Suprapubic skin (tissue), 4 donors: Measurements from ENCODE around the gene MAST4. TPM values are rescaled to one million over a fixed set of nuclear protein-coding genes. Genes with fewer than 3 reads are reported as not detected.

Experiments used
- DNase-seq, 2 donors: peaks; one replicate each; pipeline ENCODE4 v3.0.0-alpha.2; 2019; ENCODE audit warnings: low spot score in 2 of 2
- H3K27ac ChIP-seq: fragments of 200-600 bp; sonication (generic); one replicate; pipeline ENCODE4 v1.5.1; 2019
- H3K27me3 ChIP-seq: fragments of 200-600 bp; sonication (generic); one replicate; pipeline ENCODE4 v1.5.1; 2019
- H3K36me3 ChIP-seq: fragments of 200-600 bp; sonication (generic); one replicate; pipeline ENCODE4 v1.5.1; 2019
- H3K4me1 ChIP-seq: fragments of 200-600 bp; sonication (generic); one replicate; pipeline ENCODE4 v1.5.1; 2019
- H3K4me3 ChIP-seq: fragments of 200-600 bp; sonication (generic); one replicate; pipeline ENCODE4 v1.5.1; 2019; ENCODE audit warnings: mild to moderate bottlenecking
- H3K9me3 ChIP-seq: fragments of 200-600 bp; sonication (generic); one replicate; pipeline ENCODE4 v1.5.1; 2019
- EP300 ChIP-seq: sonication (generic); formaldehyde crosslinking; IDR thresholded peaks from one replicate; pipeline ENCODE4 v1.6.1; 2017; ENCODE audit warnings: antibody characterized with exemption
- POLR2A ChIP-seq, 2 donors: fragments of 450-650 bp; IDR thresholded peaks; one replicate each; pipeline ENCODE4 v1.6.1; 2017; ENCODE audit warnings: antibody characterized with exemption in 2 of 2, mild to moderate bottlenecking in 2 of 2, moderate library complexity in 2 of 2
- POLR2AphosphoS5 ChIP-seq, 3 donors: sonication (generic); formaldehyde crosslinking; IDR thresholded peaks; one replicate each; pipeline ENCODE4 v1.6.1; 2017; ENCODE audit warnings: antibody characterized with exemption in 3 of 3
- WGBS: methylation state at CpG from one replicate; pipeline ENCODE4 v1.1.5; 2018; 5-methylcytosine and 5-hydroxymethylcytosine counted together
- total RNA-seq, 4 donors: library from RNA; depleted of rRNA; stranded (reverse); fragments of >200 nt; gene quantifications; one replicate each; pipeline ENCODE4 v1.1.0, GENCODE V29; 2016
- TF ChIP-seq, protein P1 (sequence below), 2 donors: fragments of 200-600 bp in 1 of 2; fragments of 450-650 bp in 1 of 2; sonication (generic) in 1 of 2; IDR thresholded peaks; one replicate each; pipeline ENCODE4 v1.5.1; 2016 to 2019; ENCODE audit warnings: antibody characterized with exemption in 2 of 2, mild to moderate bottlenecking in 1 of 2, moderate library complexity in 1 of 2

MAST4 gene
- total RNA-seq, 4 donors from 2014 or later = 79.2 to 144 (median 98.1) TPM

DNA sequence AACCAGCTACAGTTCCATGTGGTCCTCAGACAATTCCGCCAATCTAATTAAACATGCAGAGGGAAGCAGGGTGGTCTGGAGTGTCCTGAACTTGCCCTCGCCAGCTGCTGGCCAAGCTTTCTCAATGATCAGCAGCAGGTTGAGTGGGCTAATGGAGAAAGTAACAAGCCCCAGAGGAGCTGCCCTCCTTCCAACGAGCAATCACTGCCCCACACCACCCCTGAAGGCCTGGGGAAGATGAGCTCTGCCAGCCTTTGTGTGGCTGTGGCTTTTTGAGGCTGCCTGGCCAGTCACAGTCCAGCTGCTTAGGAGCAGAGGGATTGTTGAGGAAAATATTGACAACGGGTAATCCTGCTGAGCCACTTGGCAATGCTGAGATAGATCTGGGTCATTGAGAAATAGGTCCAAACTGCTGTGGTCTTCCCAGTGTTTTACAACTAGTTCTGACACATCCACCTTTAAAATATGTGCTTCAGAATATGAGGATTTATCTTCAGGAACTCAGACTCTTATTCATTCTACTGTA is 493.1 kb downstream of the MAST4 start:
- Histone ChIP-seq H3K27ac (peak overlapping the region; percentile 16), H3K4me3 (no peak overlapping the region), H3K9me3 (no peaks in the 10 kb centered on the region), H3K36me3 (no peaks in the 10 kb centered on the region), H3K4me1 (peaks cover 35% of the 10 kb centered on the region), H3K27me3 (no peaks in the 10 kb centered on the region)
- no peak for TF ChIP-seq POLR2A (IDR thresholded peaks at IDR 0.05)
- TF ChIP-seq, protein P1, sequence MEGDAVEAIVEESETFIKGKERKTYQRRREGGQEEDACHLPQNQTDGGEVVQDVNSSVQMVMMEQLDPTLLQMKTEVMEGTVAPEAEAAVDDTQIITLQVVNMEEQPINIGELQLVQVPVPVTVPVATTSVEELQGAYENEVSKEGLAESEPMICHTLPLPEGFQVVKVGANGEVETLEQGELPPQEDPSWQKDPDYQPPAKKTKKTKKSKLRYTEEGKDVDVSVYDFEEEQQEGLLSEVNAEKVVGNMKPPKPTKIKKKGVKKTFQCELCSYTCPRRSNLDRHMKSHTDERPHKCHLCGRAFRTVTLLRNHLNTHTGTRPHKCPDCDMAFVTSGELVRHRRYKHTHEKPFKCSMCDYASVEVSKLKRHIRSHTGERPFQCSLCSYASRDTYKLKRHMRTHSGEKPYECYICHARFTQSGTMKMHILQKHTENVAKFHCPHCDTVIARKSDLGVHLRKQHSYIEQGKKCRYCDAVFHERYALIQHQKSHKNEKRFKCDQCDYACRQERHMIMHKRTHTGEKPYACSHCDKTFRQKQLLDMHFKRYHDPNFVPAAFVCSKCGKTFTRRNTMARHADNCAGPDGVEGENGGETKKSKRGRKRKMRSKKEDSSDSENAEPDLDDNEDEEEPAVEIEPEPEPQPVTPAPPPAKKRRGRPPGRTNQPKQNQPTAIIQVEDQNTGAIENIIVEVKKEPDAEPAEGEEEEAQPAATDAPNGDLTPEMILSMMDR (IDR thresholded peaks at IDR 0.05) = no peak
- TF ChIP-seq POLR2AphosphoS5 (IDR thresholded peaks at IDR 0.05) = no peak
- no peak for TF ChIP-seq EP300
- DNase-seq = no peak
- 52% methylated on average over 4 of the region's 4 CpGs for WGBS

DNA sequence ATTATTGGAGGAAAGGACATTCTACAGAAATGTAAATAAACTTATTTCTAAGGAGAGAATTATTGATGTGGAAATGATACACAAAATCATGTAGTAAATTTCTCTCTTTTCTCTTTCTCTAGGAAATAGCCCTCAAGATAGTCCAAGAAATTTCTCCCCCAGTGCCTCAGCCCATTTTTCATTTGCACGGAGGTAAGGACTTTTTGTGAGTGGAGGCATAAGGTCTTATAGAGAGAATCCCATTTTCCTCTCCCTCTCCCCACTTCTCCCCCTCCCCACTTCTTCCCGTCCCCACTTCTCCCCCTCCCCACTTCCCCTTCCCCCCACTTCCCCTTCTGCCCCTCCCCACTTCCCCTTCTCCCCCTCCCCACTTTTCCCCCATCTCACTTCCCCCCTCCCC is 493.8 kb downstream of the MAST4 start:
- Histone ChIP-seq H3K4me1 (peaks cover 43% of the 10 kb centered on the region), H3K36me3 (no peaks in the 10 kb centered on the region), H3K9me3 (no peaks in the 10 kb centered on the region), H3K27me3 (no peaks in the 10 kb centered on the region), H3K4me3 (no peak overlapping the region), H3K27ac (no peak overlapping the region)
- WGBS = 90% methylated on average over 2 of the region's 2 CpGs
- no peak for DNase-seq
- TF ChIP-seq, protein P1 (IDR thresholded peaks at IDR 0.05) = no peak
- no peak for TF ChIP-seq POLR2AphosphoS5 (IDR thresholded peaks at IDR 0.05)
- no peak for TF ChIP-seq EP300
- TF ChIP-seq POLR2A (IDR thresholded peaks at IDR 0.05) = no peak

DNA sequence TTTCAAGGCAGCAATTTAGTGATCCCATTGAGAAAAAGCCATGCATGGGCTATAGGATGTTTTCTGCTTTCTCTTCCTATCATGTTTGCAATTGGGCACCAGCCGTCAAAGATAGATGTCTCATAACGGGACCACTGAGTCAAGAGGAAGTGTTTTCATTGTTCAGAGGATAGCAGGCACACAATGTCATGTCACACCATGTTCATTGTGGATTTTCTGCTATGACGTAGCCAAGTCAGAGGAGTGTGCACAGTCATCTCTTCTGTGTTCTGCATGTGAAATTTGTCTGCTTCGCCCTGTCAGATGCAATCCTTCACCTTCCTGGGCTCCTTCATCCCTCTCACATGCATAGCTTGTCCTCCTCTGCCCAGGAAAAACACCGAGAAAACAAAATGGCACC is 494.4 kb downstream of the MAST4 start:
- H3K27ac ChIP-seq = no peak overlapping the region

DNA sequence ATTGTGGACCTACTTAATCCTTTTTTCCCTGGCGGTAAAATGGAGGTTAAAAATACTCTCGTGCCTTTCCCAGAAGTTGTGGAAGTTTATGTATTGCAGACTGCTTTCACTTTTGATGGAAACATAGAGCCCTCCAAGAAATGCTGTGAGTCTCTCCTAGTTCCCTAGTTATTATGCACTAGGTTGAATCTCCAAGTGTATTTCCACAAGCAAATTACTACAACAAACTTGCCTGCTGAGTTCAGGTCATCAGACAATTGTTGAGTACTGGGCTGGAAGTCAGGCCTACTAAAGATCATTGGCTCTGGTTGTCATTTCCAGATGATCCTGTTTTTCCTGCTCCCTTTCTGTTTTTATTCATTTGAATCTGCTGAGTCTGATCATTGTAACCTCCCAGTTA is 496.3 kb downstream of the MAST4 start:
- Histone ChIP-seq H3K27ac (peak overlapping the region; percentile 55), H3K4me3 (no peak overlapping the region), H3K9me3 (no peaks in the 10 kb centered on the region), H3K36me3 (no peaks in the 10 kb centered on the region), H3K27me3 (no peaks in the 10 kb centered on the region), H3K4me1 (peaks cover 57% of the 10 kb centered on the region)
- TF ChIP-seq EP300 (no peak), POLR2A (IDR thresholded peaks at IDR 0.05) (no peak), POLR2AphosphoS5 (IDR thresholded peaks at IDR 0.05) (no peak)
- TF ChIP-seq, protein P1 (IDR thresholded peaks at IDR 0.05) = no peak
- no peak for DNase-seq
- 28% methylated on average over 2 of the region's 2 CpGs for WGBS

More for the DNA sequence above, 494.4 kb downstream of the MAST4 start:
- Histone ChIP-seq H3K36me3 (no peaks in the 10 kb centered on the region), H3K4me3 (no peak overlapping the region), H3K4me1 (peaks cover 48% of the 10 kb centered on the region), H3K9me3 (no peaks in the 10 kb centered on the region), H3K27me3 (no peaks in the 10 kb centered on the region)
- TF ChIP-seq, protein P1 (IDR thresholded peaks at IDR 0.05) = no peak
- TF ChIP-seq EP300 = no peak
- no peak for TF ChIP-seq POLR2AphosphoS5 (IDR thresholded peaks at IDR 0.05)
- no peak for TF ChIP-seq POLR2A (IDR thresholded peaks at IDR 0.05)
- no peak for DNase-seq
- 97% methylated on average over 5 of the region's 5 CpGs for WGBS

DNA sequence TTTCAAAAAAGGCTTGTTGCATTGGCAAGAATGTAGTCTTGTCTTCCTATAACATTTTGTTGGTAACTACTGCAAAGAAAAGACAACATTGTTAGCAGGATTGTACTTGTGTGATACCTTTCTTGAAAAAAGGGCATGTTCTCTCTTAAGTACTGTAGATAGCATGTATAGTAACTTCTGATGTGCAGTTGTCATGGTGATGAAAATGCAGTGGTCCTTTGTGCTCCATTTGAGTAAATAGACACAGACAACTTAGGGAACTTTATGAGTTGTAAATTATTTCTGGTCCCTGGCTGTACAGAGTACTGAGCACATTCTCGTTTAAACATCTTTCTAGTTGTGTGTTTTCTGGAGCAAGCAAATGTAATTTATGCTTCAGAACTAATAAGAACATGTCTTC is 497.1 kb downstream of the MAST4 start:
- Histone ChIP-seq H3K27me3 (no peaks in the 10 kb centered on the region), H3K4me3 (no peak overlapping the region), H3K4me1 (peaks cover 57% of the 10 kb centered on the region), H3K36me3 (no peaks in the 10 kb centered on the region), H3K9me3 (no peaks in the 10 kb centered on the region), H3K27ac (no peak overlapping the region)
- TF ChIP-seq EP300 = no peak
- TF ChIP-seq, protein P1 (IDR thresholded peaks at IDR 0.05) = no peak
- TF ChIP-seq POLR2A (IDR thresholded peaks at IDR 0.05) = no peak
- TF ChIP-seq POLR2AphosphoS5 (IDR thresholded peaks at IDR 0.05) = no peak
- no peak for DNase-seq
- WGBS = 70% methylated on average over 1 of the region's 1 CpG
